ENCODE data around the gene ERAS. TPM values are rescaled to one million over a fixed set of nuclear protein-coding genes. Genes with fewer than 3 reads are reported as not detected.

The ERAS gene
- total and polyA plus RNA-seq, 2 experiments from 2014 or later, result 1.3 to 2.4 TPM

- H3K4me1 Mint-ChIP-seq, result no peaks in the 10 kb centered on the region; the same call in 2 of the 3 replicates
- no peak overlapping the region for H2AFZ ChIP-seq
- H3K9me3 Mint-ChIP-seq, result no peaks in the 10 kb centered on the region; the same call in 2 of the 3 replicates
- no peak overlapping the region for H3K27ac Mint-ChIP-seq
- DNase-seq (ENCODE audit: low spot score), result no peak
- H3K4me3 ChIP-seq, result no peak overlapping the region
- peaks cover 3% of the 10 kb centered on the region for H3K27me3 Mint-ChIP-seq (ENCODE audit: insufficient read depth, low read depth, poor library complexity)
- H3K4me2 ChIP-seq, result no peak overlapping the region
- no peak overlapping the region for H3K27ac ChIP-seq (ENCODE audit: low read depth)
- no peaks in the 10 kb centered on the region for H3K9me2 ChIP-seq (ENCODE audit: insufficient read depth)
- no peaks in the 10 kb centered on the region for H3K27me3 ChIP-seq (ENCODE audit: insufficient read depth)
- H3K36me3 ChIP-seq (ENCODE audit: insufficient read depth), result no peaks in the 10 kb centered on the region
- no peak overlapping the region for H3K4me3 Mint-ChIP-seq
- no peaks in the 10 kb centered on the region; the same call in 2 of the 3 replicates for H3K36me3 Mint-ChIP-seq (ENCODE audit: low read depth)
- ATAC-seq, result no peak
- no peaks in the 10 kb centered on the region for H3K4me1 ChIP-seq (ENCODE audit: insufficient read depth)
- H3F3A ChIP-seq (replicated peaks; ENCODE audit: low read depth), result no peaks in the 10 kb centered on the region
- TF ChIP-seq ZNF114 (CRISPR knock-in tag; IDR thresholded peaks at IDR 0.05) (no peak), JUNB (IDR thresholded peaks at IDR 0.05; ENCODE audit: unreplicated experiment) (no peak), STAT1 (IDR thresholded peaks at IDR 0.05; ENCODE audit: unreplicated experiment) (no peak), ZNF331 (CRISPR knock-in tag; IDR thresholded peaks at IDR 0.05; ENCODE audit: low read depth) (no peak), POLR2AphosphoS5 (IDR thresholded peaks at IDR 0.05; ENCODE audit: low read depth) (no peak), NANOG (IDR thresholded peaks at IDR 0.05; ENCODE audit: borderline replicate concordance) (no peak), CREB1 (CRISPR knock-in tag; IDR thresholded peaks at IDR 0.05; ENCODE audit: low read depth) (no peak), EZH2 (IDR thresholded peaks at IDR 0.05; ENCODE audit: low read depth, unreplicated experiment) (no peak), EZH2phosphoT487 (IDR thresholded peaks at IDR 0.05; ENCODE audit: unreplicated experiment) (no peak)
- TF ChIP-seq, protein P1, sequence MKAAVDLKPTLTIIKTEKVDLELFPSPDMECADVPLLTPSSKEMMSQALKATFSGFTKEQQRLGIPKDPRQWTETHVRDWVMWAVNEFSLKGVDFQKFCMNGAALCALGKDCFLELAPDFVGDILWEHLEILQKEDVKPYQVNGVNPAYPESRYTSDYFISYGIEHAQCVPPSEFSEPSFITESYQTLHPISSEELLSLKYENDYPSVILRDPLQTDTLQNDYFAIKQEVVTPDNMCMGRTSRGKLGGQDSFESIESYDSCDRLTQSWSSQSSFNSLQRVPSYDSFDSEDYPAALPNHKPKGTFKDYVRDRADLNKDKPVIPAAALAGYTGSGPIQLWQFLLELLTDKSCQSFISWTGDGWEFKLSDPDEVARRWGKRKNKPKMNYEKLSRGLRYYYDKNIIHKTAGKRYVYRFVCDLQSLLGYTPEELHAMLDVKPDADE (IDR thresholded peaks at IDR 0.05), result no peak
- TF ChIP-seq, protein P2, sequence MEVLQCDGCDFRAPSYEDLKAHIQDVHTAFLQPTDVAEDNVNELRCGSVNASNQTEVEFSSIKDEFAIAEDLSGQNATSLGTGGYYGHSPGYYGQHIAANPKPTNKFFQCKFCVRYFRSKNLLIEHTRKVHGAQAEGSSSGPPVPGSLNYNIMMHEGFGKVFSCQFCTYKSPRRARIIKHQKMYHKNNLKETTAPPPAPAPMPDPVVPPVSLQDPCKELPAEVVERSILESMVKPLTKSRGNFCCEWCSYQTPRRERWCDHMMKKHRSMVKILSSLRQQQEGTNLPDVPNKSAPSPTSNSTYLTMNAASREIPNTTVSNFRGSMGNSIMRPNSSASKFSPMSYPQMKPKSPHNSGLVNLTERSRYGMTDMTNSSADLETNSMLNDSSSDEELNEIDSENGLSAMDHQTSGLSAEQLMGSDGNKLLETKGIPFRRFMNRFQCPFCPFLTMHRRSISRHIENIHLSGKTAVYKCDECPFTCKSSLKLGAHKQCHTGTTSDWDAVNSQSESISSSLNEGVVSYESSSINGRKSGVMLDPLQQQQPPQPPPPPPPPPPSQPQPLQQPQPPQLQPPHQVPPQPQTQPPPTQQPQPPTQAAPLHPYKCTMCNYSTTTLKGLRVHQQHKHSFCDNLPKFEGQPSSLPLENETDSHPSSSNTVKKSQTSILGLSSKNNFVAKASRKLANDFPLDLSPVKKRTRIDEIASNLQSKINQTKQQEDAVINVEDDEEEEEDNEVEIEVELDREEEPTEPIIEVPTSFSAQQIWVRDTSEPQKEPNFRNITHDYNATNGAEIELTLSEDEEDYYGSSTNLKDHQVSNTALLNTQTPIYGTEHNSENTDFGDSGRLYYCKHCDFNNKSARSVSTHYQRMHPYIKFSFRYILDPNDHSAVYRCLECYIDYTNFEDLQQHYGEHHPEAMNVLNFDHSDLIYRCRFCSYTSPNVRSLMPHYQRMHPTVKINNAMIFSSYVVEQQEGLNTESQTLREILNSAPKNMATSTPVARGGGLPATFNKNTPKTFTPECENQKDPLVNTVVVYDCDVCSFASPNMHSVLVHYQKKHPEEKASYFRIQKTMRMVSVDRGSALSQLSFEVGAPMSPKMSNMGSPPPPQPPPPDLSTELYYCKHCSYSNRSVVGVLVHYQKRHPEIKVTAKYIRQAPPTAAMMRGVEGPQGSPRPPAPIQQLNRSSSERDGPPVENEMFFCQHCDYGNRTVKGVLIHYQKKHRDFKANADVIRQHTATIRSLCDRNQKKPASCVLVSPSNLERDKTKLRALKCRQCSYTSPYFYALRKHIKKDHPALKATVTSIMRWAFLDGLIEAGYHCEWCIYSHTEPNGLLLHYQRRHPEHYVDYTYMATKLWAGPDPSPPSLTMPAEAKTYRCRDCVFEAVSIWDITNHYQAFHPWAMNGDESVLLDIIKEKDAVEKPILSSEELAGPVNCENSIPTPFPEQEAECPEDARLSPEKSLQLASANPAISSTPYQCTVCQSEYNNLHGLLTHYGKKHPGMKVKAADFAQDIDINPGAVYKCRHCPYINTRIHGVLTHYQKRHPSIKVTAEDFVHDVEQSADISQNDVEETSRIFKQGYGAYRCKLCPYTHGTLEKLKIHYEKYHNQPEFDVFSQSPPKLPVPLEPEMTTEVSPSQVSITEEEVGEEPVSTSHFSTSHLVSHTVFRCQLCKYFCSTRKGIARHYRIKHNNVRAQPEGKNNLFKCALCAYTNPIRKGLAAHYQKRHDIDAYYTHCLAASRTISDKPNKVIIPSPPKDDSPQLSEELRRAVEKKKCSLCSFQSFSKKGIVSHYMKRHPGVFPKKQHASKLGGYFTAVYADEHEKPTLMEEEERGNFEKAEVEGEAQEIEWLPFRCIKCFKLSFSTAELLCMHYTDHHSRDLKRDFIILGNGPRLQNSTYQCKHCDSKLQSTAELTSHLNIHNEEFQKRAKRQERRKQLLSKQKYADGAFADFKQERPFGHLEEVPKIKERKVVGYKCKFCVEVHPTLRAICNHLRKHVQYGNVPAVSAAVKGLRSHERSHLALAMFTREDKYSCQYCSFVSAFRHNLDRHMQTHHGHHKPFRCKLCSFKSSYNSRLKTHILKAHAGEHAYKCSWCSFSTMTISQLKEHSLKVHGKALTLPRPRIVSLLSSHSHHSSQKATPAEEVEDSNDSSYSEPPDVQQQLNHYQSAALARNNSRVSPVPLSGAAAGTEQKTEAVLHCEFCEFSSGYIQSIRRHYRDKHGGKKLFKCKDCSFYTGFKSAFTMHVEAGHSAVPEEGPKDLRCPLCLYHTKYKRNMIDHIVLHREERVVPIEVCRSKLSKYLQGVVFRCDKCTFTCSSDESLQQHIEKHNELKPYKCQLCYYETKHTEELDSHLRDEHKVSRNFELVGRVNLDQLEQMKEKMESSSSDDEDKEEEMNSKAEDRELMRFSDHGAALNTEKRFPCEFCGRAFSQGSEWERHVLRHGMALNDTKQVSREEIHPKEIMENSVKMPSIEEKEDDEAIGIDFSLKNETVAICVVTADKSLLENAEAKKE (CRISPR knock-in tag; IDR thresholded peaks at IDR 0.05), result no peak
- TF ChIP-seq, protein P3, sequence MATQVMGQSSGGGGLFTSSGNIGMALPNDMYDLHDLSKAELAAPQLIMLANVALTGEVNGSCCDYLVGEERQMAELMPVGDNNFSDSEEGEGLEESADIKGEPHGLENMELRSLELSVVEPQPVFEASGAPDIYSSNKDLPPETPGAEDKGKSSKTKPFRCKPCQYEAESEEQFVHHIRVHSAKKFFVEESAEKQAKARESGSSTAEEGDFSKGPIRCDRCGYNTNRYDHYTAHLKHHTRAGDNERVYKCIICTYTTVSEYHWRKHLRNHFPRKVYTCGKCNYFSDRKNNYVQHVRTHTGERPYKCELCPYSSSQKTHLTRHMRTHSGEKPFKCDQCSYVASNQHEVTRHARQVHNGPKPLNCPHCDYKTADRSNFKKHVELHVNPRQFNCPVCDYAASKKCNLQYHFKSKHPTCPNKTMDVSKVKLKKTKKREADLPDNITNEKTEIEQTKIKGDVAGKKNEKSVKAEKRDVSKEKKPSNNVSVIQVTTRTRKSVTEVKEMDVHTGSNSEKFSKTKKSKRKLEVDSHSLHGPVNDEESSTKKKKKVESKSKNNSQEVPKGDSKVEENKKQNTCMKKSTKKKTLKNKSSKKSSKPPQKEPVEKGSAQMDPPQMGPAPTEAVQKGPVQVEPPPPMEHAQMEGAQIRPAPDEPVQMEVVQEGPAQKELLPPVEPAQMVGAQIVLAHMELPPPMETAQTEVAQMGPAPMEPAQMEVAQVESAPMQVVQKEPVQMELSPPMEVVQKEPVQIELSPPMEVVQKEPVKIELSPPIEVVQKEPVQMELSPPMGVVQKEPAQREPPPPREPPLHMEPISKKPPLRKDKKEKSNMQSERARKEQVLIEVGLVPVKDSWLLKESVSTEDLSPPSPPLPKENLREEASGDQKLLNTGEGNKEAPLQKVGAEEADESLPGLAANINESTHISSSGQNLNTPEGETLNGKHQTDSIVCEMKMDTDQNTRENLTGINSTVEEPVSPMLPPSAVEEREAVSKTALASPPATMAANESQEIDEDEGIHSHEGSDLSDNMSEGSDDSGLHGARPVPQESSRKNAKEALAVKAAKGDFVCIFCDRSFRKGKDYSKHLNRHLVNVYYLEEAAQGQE (IDR thresholded peaks at IDR 0.05; ENCODE audit: unreplicated experiment), result no peak
- TF ChIP-seq, protein P4, sequence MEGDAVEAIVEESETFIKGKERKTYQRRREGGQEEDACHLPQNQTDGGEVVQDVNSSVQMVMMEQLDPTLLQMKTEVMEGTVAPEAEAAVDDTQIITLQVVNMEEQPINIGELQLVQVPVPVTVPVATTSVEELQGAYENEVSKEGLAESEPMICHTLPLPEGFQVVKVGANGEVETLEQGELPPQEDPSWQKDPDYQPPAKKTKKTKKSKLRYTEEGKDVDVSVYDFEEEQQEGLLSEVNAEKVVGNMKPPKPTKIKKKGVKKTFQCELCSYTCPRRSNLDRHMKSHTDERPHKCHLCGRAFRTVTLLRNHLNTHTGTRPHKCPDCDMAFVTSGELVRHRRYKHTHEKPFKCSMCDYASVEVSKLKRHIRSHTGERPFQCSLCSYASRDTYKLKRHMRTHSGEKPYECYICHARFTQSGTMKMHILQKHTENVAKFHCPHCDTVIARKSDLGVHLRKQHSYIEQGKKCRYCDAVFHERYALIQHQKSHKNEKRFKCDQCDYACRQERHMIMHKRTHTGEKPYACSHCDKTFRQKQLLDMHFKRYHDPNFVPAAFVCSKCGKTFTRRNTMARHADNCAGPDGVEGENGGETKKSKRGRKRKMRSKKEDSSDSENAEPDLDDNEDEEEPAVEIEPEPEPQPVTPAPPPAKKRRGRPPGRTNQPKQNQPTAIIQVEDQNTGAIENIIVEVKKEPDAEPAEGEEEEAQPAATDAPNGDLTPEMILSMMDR (conservative IDR thresholded peaks at IDR 0.05; ENCODE audit: low read depth in 2 of 2), result no peak
- H3K79me2 ChIP-seq (replicated peaks; ENCODE audit: insufficient read depth), result no peaks in the 10 kb centered on the region
- H4K20me1 ChIP-seq (replicated peaks; ENCODE audit: insufficient read depth), result no peaks in the 10 kb centered on the region
These were observed 43.5 kb upstream of the ERAS start for GRCh38 chrX:48782795-48783194.
